Smooth muscle cell (in vitro differentiated cells): ENCODE results near the gene PLXNA4. TPM values are rescaled to one million over a fixed set of nuclear protein-coding genes. Genes with fewer than 3 reads are reported as not detected.

ENCODE experiments used
- DNase-seq: peaks from one replicate; lab custom pipeline; 2025; ENCODE audit not compliant: unreplicated experiment; lab: John Stamatoyannopoulos, UW
- H2AFZ ChIP-seq: fragments of 200-600 bp; sonication (generic); 2 replicates; pipeline ENCODE4 v1.6.0; 2016; ENCODE audit warnings: antibody characterized with exemption, low read depth, mild to moderate bottlenecking
- H3F3A ChIP-seq: fragments of 200-600 bp; sonication (generic); 2 replicates; pipeline ENCODE4 v1.6.0; 2017; ENCODE audit warnings: antibody characterized with exemption, low read depth
- H3K27ac ChIP-seq: fragments of 200-600 bp; sonication (generic); 2 replicates; pipeline ENCODE4 v1.5.1; 2016; ENCODE audit warnings: low read depth, mild to moderate bottlenecking
- H3K27me3 ChIP-seq: fragments of 200-600 bp; sonication (generic); 2 replicates; pipeline ENCODE4 v1.6.1; 2016; ENCODE audit warnings: low read depth, mild to moderate bottlenecking
- H3K36me3 ChIP-seq: fragments of 200-600 bp; sonication (generic); 2 replicates; pipeline ENCODE4 v1.5.1; 2016; ENCODE audit warnings: low read depth
- H3K4me1 ChIP-seq: fragments of 200-600 bp; sonication (generic); 2 replicates; pipeline ENCODE4 v1.5.1; 2016; ENCODE audit warnings: low read depth
- H3K4me2 ChIP-seq: fragments of 200-600 bp; sonication (generic); 2 replicates; pipeline ENCODE4 v1.6.0; 2016; ENCODE audit warnings: mild to moderate bottlenecking
- H3K4me3 ChIP-seq: fragments of 200-600 bp; sonication (generic); 2 replicates; pipeline ENCODE4 v1.5.1; 2016; ENCODE audit warnings: mild to moderate bottlenecking
- H3K79me2 ChIP-seq: fragments of 200-600 bp; sonication (generic); 2 replicates; pipeline ENCODE4 v1.6.0; 2016; ENCODE audit warnings: low read depth, mild to moderate bottlenecking
- H3K9ac ChIP-seq: fragments of 200-600 bp; sonication (generic); 2 replicates; pipeline ENCODE4 v1.6.0; 2016; ENCODE audit warnings: low read depth
- H3K9me3 ChIP-seq: fragments of 200-600 bp; sonication (generic); replicated peaks from 2 replicates; pipeline ENCODE4 v1.5.1; 2016; ENCODE audit warnings: low read depth
- H4K20me1 ChIP-seq: fragments of 200-600 bp; sonication (generic); 2 replicates; pipeline ENCODE4 v1.6.0; 2016; ENCODE audit warnings: low read depth
- CTCF ChIP-seq: fragments of 200-600 bp; sonication (generic); IDR thresholded peaks from 2 replicates; pipeline ENCODE4 v1.5.1; 2017; ENCODE audit warnings: borderline replicate concordance, mild to moderate bottlenecking, antibody characterized with exemption; ENCODE audit not compliant: insufficient read depth, poor library complexity, severe bottlenecking
- WGBS: methylation state at CpG from one replicate; pipeline ENCODE4 v1.1.7; 2016; ENCODE audit warnings: low lambda C conversion rate; 5-methylcytosine and 5-hydroxymethylcytosine counted together
- polyA plus RNA-seq: library from polyadenylated mRNA; unstranded; fragments of >200 nt; fragmentation: Nextera tagmentation; extraction: Ambion mirVana; gene quantifications from 2 replicates; pipeline ENCODE4 v1.2.1, GENCODE V29; 2016
- total RNA-seq: library from RNA; depleted of rRNA; stranded (reverse); fragments of >200 nt; gene quantifications from 2 replicates; pipeline ENCODE4 v1.2.3, GENCODE V29; 2014

The PLXNA4 gene
- total and polyA plus RNA-seq, 2 experiments from 2014 or later = 8.5 to 9.9 TPM

- H3K27ac ChIP-seq = peak overlapping the region; percentile 7
- no peak overlapping the region for H3K4me3 ChIP-seq
- TF ChIP-seq CTCF = no peak
- H3K4me1 ChIP-seq = peaks cover 6% of the 10 kb centered on the region
- no peak overlapping the region for H3K9ac ChIP-seq
- H2AFZ ChIP-seq = no peak overlapping the region
- DNase-seq = no peak
- H3K36me3 ChIP-seq = no peaks in the 10 kb centered on the region
- no peaks in the 10 kb centered on the region for H3K79me2 ChIP-seq
- H3K27me3 ChIP-seq = no peaks in the 10 kb centered on the region
- WGBS = 71% methylated on average over 5 of the region's 5 CpGs
- no peaks in the 10 kb centered on the region for H3K9me3 ChIP-seq
- peak overlapping the region; percentile 58 for H3K4me2 ChIP-seq
- no peaks in the 10 kb centered on the region for H4K20me1 ChIP-seq
- no peaks in the 10 kb centered on the region for H3F3A ChIP-seq
These were observed 334.0 kb downstream of the PLXNA4 start for GRCh38 chr7:132242192-132242812.

- H4K20me1 ChIP-seq = no peaks in the 10 kb centered on the region
- H3K36me3 ChIP-seq = no peaks in the 10 kb centered on the region
- no peak overlapping the region for H3K27ac ChIP-seq
- no peak overlapping the region for H3K4me3 ChIP-seq
- H2AFZ ChIP-seq = no peak overlapping the region
- H3F3A ChIP-seq = no peaks in the 10 kb centered on the region
- H3K4me2 ChIP-seq = no peak overlapping the region
- no peak for DNase-seq
- no peaks in the 10 kb centered on the region for H3K9me3 ChIP-seq
- 41% methylated on average over 6 of the region's 6 CpGs for WGBS
- H3K27me3 ChIP-seq = no peaks in the 10 kb centered on the region
- no peaks in the 10 kb centered on the region for H3K79me2 ChIP-seq
- H3K4me1 ChIP-seq = peaks cover 6% of the 10 kb centered on the region
- TF ChIP-seq CTCF = no peak
- H3K9ac ChIP-seq = no peak overlapping the region
These were observed 335.3 kb downstream of the PLXNA4 start for GRCh38 chr7:132240821-132241422.

- Histone ChIP-seq H3K79me2 (no peaks in the 10 kb centered on the region), H3K4me1 (peaks cover 6% of the 10 kb centered on the region), H3K27ac (no peak overlapping the region), H4K20me1 (no peaks in the 10 kb centered on the region), H3K4me2 (no peak overlapping the region), H3K36me3 (no peaks in the 10 kb centered on the region), H3K27me3 (no peaks in the 10 kb centered on the region), H3K9me3 (no peaks in the 10 kb centered on the region), H3F3A (no peaks in the 10 kb centered on the region), H3K4me3 (no peak overlapping the region), H3K9ac (no peak overlapping the region), H2AFZ (no peak overlapping the region)
- DNase-seq = no peak
- TF ChIP-seq CTCF = no peak
- 94% methylated on average over 3 of the region's 3 CpGs for WGBS
These were observed 336.0 kb downstream of the PLXNA4 start for GRCh38 chr7:132240262-132240661.

GRCh38 chr7:132239422-132239994, 336.8 kb downstream of the PLXNA4 start:
- peaks cover 6% of the 10 kb centered on the region for H3K4me1 ChIP-seq
- no peak overlapping the region for H2AFZ ChIP-seq
- H3K79me2 ChIP-seq = no peaks in the 10 kb centered on the region
- no peaks in the 10 kb centered on the region for H3K36me3 ChIP-seq
- TF ChIP-seq CTCF = no peak
- DNase-seq = no peak
- no peaks in the 10 kb centered on the region for H4K20me1 ChIP-seq
- no peak overlapping the region for H3K4me2 ChIP-seq
- H3K4me3 ChIP-seq = no peak overlapping the region
- H3K27me3 ChIP-seq = no peaks in the 10 kb centered on the region
- no peaks in the 10 kb centered on the region for H3F3A ChIP-seq
- H3K9me3 ChIP-seq = no peaks in the 10 kb centered on the region
- H3K27ac ChIP-seq = no peak overlapping the region
- 90% methylated on average over 5 of the region's 5 CpGs for WGBS
- no peak overlapping the region for H3K9ac ChIP-seq
